HG03520 (cell line): ENCODE data around the gene KPTN.

Experiments
- ATAC-seq: cut with Tn5 transposase; IDR thresholded peaks from one replicate; pipeline ENCODE4 v1.9.1; 2021; ENCODE audit warnings: mild to moderate bottlenecking, moderate library complexity; ENCODE audit not compliant: unreplicated experiment

The KPTN gene

GRCh38 chr19:47471381-47471732, 12.7 kb downstream of the KPTN start:
- ATAC-seq: no peak

- ATAC-seq: no peak
Observed at GRCh38 chr19:47470447-47471195, 13.4 kb downstream of the KPTN start.

- no peak for ATAC-seq
Observed at GRCh38 chr19:47469719-47470118, 14.3 kb downstream of the KPTN start.

GRCh38 chr19:47469363-47469700, 14.7 kb downstream of the KPTN start:
- no peak for ATAC-seq

GRCh38 chr19:47467914-47468313, 16.1 kb downstream of the KPTN start:
- ATAC-seq: no peak

GRCh38 chr19:47465957-47466356, 18.1 kb downstream of the KPTN start:
- ATAC-seq: no peak

GRCh38 chr19:47464675-47465419, 19.2 kb downstream of the KPTN start:
- ATAC-seq: no peak

GRCh38 chr19:47461876-47462275, 22.1 kb downstream of the KPTN start:
- ATAC-seq: no peak

GRCh38 chr19:47459477-47459876, 24.5 kb downstream of the KPTN start:
- no peak for ATAC-seq

GRCh38 chr19:47458672-47459071, 25.3 kb downstream of the KPTN start:
- no peak for ATAC-seq

- ATAC-seq: no peak
Observed at GRCh38 chr19:47456721-47457474, 27.1 kb downstream of the KPTN start.

- ATAC-seq: no peak
Observed at GRCh38 chr19:47450478-47450877, 33.5 kb downstream of the KPTN start.

- no peak for ATAC-seq
Observed at GRCh38 chr19:47448360-47448727, 35.7 kb downstream of the KPTN start.

GRCh38 chr19:47447470-47448359, 36.3 kb downstream of the KPTN start:
- no peak for ATAC-seq

- ATAC-seq: no peak
Observed at GRCh38 chr19:47446534-47447469, 37.2 kb downstream of the KPTN start.

- ATAC-seq: no peak
Observed at GRCh38 chr19:47445937-47446402, 38.0 kb downstream of the KPTN start.

GRCh38 chr19:47445527-47445926, 38.5 kb downstream of the KPTN start:
- ATAC-seq: no peak

GRCh38 chr19:47444388-47444821, 39.6 kb downstream of the KPTN start:
- no peak for ATAC-seq

GRCh38 chr19:47443331-47443730, 40.7 kb downstream of the KPTN start:
- no peak for ATAC-seq

- no peak for ATAC-seq
Observed at GRCh38 chr19:47438793-47439220, 45.2 kb downstream of the KPTN start.
